WTC11 (cell line): ENCODE results near the gene PRELP. TPM values are rescaled to one million over a fixed set of nuclear protein-coding genes. Genes with fewer than 3 reads are reported as not detected.

Experiments used
- CREB1 ChIP-seq: sonication (generic); formaldehyde crosslinking; IDR thresholded peaks from 2 replicates; pipeline ENCODE4 v1.8.0; 2023; ENCODE audit warnings: mild to moderate bottlenecking, missing genetic modification reagents
- FOXJ3 ChIP-seq: sonication (generic); formaldehyde crosslinking; IDR thresholded peaks from 2 replicates; pipeline ENCODE4 v1.9.0; 2021; ENCODE audit warnings: missing genetic modification reagents, mild to moderate bottlenecking, borderline replicate concordance
- HMGA2 ChIP-seq: fragments of 250-450 bp; sonication (Bioruptor Pico); IDR thresholded peaks from 2 replicates; pipeline ENCODE4 v1.4.0; 2021; ENCODE audit warnings: mild to moderate bottlenecking, moderate library complexity
- SMAD4 ChIP-seq: sonication (generic); formaldehyde crosslinking; IDR thresholded peaks from 2 replicates; pipeline ENCODE4 v1.8.0; 2022; ENCODE audit warnings: mild to moderate bottlenecking, missing genetic modification reagents
- TEAD4 ChIP-seq: sonication (generic); formaldehyde crosslinking; IDR thresholded peaks from 2 replicates; pipeline ENCODE4 v1.8.0; 2022; ENCODE audit warnings: mild to moderate bottlenecking, missing genetic modification reagents
- total RNA-seq: library from RNA; stranded (reverse); gene quantifications from 3 replicates; pipeline ENCODE4 v1.2.3, GENCODE V29; 2021
- TF ChIP-seq, protein P1 (sequence below): sonication (generic); formaldehyde crosslinking; IDR thresholded peaks from 2 replicates; pipeline ENCODE4 v1.8.1; 2022; ENCODE audit warnings: low read depth, missing genetic modification reagents, borderline replicate concordance
- TF ChIP-seq, protein P2 (sequence below): sonication (generic); formaldehyde crosslinking; IDR thresholded peaks from 2 replicates; pipeline ENCODE4 v1.8.0; 2023; ENCODE audit warnings: mild to moderate bottlenecking, missing genetic modification reagents
- TF ChIP-seq, protein P3 (sequence below): fragments of 250-450 bp; sonication (Bioruptor Pico); IDR thresholded peaks from 2 replicates; pipeline ENCODE4 v1.9.0; 2021; ENCODE audit warnings: mild to moderate bottlenecking, borderline replicate concordance
- TF ChIP-seq, protein P4 (sequence below): sonication (generic); formaldehyde crosslinking; conservative IDR thresholded peaks from 2 replicates; pipeline ENCODE4 v1.8.1; 2023; ENCODE audit warnings: mild to moderate bottlenecking, low read depth, missing genetic modification reagents, moderate library complexity
- TF ChIP-seq, protein P5 (sequence below): sonication (generic); formaldehyde crosslinking; IDR thresholded peaks from 2 replicates; pipeline ENCODE4 v1.8.1; 2023; ENCODE audit warnings: mild to moderate bottlenecking, missing genetic modification reagents, borderline replicate concordance
- TF ChIP-seq, protein P6 (sequence below): sonication (generic); formaldehyde crosslinking; IDR thresholded peaks from 2 replicates; pipeline ENCODE4 v1.8.0; 2022; ENCODE audit warnings: mild to moderate bottlenecking, missing genetic modification reagents

The PRELP gene
- total RNA-seq, 1 experiment from 2014 or later = 0.17 TPM

DNA sequence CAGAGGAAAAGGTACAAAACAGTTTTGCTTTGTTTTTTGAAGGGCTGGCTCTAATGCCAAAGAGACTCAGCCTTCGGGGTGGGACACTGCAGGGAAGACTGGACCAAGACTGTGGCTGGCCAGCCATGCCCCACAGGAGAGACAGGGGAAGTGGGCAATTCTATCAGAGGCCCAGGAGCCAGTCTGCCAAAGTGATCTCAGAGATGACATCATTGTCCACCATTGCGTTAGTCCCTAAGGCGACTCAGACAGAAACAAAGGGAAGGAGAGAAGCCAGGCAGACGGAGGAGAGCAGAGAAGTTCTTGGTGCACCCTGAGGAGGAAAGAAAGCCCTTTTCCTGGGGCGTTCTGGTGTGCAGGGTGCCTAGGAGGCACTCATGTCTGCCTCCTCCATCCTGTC, 44.7 kb downstream of the PRELP start (continued):
- TF ChIP-seq, protein P1, sequence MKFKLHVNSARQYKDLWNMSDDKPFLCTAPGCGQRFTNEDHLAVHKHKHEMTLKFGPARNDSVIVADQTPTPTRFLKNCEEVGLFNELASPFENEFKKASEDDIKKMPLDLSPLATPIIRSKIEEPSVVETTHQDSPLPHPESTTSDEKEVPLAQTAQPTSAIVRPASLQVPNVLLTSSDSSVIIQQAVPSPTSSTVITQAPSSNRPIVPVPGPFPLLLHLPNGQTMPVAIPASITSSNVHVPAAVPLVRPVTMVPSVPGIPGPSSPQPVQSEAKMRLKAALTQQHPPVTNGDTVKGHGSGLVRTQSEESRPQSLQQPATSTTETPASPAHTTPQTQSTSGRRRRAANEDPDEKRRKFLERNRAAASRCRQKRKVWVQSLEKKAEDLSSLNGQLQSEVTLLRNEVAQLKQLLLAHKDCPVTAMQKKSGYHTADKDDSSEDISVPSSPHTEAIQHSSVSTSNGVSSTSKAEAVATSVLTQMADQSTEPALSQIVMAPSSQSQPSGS = no peak
- TF ChIP-seq TEAD4 (no peak), SMAD4 (CRISPR knock-in tag) (no peak), HMGA2 (CRISPR knock-in tag) (no peak), CREB1 (CRISPR knock-in tag) (no peak), FOXJ3 (no peak)
- TF ChIP-seq, protein P2, sequence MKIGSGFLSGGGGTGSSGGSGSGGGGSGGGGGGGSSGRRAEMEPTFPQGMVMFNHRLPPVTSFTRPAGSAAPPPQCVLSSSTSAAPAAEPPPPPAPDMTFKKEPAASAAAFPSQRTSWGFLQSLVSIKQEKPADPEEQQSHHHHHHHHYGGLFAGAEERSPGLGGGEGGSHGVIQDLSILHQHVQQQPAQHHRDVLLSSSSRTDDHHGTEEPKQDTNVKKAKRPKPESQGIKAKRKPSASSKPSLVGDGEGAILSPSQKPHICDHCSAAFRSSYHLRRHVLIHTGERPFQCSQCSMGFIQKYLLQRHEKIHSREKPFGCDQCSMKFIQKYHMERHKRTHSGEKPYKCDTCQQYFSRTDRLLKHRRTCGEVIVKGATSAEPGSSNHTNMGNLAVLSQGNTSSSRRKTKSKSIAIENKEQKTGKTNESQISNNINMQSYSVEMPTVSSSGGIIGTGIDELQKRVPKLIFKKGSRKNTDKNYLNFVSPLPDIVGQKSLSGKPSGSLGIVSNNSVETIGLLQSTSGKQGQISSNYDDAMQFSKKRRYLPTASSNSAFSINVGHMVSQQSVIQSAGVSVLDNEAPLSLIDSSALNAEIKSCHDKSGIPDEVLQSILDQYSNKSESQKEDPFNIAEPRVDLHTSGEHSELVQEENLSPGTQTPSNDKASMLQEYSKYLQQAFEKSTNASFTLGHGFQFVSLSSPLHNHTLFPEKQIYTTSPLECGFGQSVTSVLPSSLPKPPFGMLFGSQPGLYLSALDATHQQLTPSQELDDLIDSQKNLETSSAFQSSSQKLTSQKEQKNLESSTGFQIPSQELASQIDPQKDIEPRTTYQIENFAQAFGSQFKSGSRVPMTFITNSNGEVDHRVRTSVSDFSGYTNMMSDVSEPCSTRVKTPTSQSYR (CRISPR knock-in tag) = no peak
- TF ChIP-seq, protein P3, sequence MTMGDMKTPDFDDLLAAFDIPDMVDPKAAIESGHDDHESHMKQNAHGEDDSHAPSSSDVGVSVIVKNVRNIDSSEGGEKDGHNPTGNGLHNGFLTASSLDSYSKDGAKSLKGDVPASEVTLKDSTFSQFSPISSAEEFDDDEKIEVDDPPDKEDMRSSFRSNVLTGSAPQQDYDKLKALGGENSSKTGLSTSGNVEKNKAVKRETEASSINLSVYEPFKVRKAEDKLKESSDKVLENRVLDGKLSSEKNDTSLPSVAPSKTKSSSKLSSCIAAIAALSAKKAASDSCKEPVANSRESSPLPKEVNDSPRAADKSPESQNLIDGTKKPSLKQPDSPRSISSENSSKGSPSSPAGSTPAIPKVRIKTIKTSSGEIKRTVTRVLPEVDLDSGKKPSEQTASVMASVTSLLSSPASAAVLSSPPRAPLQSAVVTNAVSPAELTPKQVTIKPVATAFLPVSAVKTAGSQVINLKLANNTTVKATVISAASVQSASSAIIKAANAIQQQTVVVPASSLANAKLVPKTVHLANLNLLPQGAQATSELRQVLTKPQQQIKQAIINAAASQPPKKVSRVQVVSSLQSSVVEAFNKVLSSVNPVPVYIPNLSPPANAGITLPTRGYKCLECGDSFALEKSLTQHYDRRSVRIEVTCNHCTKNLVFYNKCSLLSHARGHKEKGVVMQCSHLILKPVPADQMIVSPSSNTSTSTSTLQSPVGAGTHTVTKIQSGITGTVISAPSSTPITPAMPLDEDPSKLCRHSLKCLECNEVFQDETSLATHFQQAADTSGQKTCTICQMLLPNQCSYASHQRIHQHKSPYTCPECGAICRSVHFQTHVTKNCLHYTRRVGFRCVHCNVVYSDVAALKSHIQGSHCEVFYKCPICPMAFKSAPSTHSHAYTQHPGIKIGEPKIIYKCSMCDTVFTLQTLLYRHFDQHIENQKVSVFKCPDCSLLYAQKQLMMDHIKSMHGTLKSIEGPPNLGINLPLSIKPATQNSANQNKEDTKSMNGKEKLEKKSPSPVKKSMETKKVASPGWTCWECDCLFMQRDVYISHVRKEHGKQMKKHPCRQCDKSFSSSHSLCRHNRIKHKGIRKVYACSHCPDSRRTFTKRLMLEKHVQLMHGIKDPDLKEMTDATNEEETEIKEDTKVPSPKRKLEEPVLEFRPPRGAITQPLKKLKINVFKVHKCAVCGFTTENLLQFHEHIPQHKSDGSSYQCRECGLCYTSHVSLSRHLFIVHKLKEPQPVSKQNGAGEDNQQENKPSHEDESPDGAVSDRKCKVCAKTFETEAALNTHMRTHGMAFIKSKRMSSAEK = no peak
- TF ChIP-seq, protein P4, sequence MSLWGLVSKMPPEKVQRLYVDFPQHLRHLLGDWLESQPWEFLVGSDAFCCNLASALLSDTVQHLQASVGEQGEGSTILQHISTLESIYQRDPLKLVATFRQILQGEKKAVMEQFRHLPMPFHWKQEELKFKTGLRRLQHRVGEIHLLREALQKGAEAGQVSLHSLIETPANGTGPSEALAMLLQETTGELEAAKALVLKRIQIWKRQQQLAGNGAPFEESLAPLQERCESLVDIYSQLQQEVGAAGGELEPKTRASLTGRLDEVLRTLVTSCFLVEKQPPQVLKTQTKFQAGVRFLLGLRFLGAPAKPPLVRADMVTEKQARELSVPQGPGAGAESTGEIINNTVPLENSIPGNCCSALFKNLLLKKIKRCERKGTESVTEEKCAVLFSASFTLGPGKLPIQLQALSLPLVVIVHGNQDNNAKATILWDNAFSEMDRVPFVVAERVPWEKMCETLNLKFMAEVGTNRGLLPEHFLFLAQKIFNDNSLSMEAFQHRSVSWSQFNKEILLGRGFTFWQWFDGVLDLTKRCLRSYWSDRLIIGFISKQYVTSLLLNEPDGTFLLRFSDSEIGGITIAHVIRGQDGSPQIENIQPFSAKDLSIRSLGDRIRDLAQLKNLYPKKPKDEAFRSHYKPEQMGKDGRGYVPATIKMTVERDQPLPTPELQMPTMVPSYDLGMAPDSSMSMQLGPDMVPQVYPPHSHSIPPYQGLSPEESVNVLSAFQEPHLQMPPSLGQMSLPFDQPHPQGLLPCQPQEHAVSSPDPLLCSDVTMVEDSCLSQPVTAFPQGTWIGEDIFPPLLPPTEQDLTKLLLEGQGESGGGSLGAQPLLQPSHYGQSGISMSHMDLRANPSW (CRISPR knock-in tag) = no peak
- TF ChIP-seq, protein P5, sequence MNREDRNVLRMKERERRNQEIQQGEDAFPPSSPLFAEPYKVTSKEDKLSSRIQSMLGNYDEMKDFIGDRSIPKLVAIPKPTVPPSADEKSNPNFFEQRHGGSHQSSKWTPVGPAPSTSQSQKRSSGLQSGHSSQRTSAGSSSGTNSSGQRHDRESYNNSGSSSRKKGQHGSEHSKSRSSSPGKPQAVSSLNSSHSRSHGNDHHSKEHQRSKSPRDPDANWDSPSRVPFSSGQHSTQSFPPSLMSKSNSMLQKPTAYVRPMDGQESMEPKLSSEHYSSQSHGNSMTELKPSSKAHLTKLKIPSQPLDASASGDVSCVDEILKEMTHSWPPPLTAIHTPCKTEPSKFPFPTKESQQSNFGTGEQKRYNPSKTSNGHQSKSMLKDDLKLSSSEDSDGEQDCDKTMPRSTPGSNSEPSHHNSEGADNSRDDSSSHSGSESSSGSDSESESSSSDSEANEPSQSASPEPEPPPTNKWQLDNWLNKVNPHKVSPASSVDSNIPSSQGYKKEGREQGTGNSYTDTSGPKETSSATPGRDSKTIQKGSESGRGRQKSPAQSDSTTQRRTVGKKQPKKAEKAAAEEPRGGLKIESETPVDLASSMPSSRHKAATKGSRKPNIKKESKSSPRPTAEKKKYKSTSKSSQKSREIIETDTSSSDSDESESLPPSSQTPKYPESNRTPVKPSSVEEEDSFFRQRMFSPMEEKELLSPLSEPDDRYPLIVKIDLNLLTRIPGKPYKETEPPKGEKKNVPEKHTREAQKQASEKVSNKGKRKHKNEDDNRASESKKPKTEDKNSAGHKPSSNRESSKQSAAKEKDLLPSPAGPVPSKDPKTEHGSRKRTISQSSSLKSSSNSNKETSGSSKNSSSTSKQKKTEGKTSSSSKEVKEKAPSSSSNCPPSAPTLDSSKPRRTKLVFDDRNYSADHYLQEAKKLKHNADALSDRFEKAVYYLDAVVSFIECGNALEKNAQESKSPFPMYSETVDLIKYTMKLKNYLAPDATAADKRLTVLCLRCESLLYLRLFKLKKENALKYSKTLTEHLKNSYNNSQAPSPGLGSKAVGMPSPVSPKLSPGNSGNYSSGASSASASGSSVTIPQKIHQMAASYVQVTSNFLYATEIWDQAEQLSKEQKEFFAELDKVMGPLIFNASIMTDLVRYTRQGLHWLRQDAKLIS = no peak
- TF ChIP-seq, protein P6, sequence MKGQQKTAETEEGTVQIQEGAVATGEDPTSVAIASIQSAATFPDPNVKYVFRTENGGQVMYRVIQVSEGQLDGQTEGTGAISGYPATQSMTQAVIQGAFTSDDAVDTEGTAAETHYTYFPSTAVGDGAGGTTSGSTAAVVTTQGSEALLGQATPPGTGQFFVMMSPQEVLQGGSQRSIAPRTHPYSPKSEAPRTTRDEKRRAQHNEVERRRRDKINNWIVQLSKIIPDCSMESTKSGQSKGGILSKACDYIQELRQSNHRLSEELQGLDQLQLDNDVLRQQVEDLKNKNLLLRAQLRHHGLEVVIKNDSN (CRISPR knock-in tag) = no peak
- TF ChIP-seq, all 79 proteins: peak for 0
